Ishikawa (cell line): ENCODE measurements around the gene PTCD2.

ENCODE experiments used
- CEBPB ChIP-seq: IDR thresholded peaks from 2 replicates; pipeline ENCODE4 v1.6.1; 2012
- CREB1 ChIP-seq: IDR thresholded peaks from 2 replicates; pipeline ENCODE4 v1.6.1; 2012; ENCODE audit warnings: low read depth
- EGR1 ChIP-seq: IDR thresholded peaks from 2 replicates; pipeline ENCODE4 v1.6.1; 2012
- EP300 ChIP-seq: IDR thresholded peaks from 2 replicates; pipeline ENCODE4 v1.6.1; 2012; ENCODE audit warnings: borderline replicate concordance
- FOXM1 ChIP-seq: IDR thresholded peaks from 2 replicates; pipeline ENCODE4 v1.6.1; 2012; ENCODE audit warnings: low read depth, borderline replicate concordance
- MAX ChIP-seq: IDR thresholded peaks from 2 replicates; pipeline ENCODE4 v1.6.1; 2012
- NFIC ChIP-seq: IDR thresholded peaks from 2 replicates; pipeline ENCODE4 v1.6.1; 2012
- RAD21 ChIP-seq: IDR thresholded peaks from 2 replicates; pipeline ENCODE4 v1.6.1; 2012; ENCODE audit warnings: low read depth
- REST ChIP-seq: IDR thresholded peaks from 2 replicates; pipeline ENCODE4 v1.6.1; 2012; ENCODE audit warnings: low read depth, mild to moderate bottlenecking
- TAF1 ChIP-seq: IDR thresholded peaks from 2 replicates; pipeline ENCODE4 v1.6.1; 2012; ENCODE audit warnings: low read depth, mild to moderate bottlenecking
- TCF12 ChIP-seq: IDR thresholded peaks from 2 replicates; pipeline ENCODE4 v1.6.1; 2012; ENCODE audit warnings: low read depth
- TEAD4 ChIP-seq: IDR thresholded peaks from 2 replicates; pipeline ENCODE4 v1.6.1; 2012
- USF1 ChIP-seq: IDR thresholded peaks from 2 replicates; pipeline ENCODE4 v1.6.1; 2012
- YY1 ChIP-seq: IDR thresholded peaks from 2 replicates; pipeline ENCODE4 v1.6.1; 2012; ENCODE audit warnings: low read depth
- ZBTB7A ChIP-seq: IDR thresholded peaks from 2 replicates; pipeline ENCODE4 v1.6.1; 2012; ENCODE audit warnings: low read depth

Gene PTCD2

GRCh38 chr5:72358925-72359324, 38.8 kb downstream of the PTCD2 start:
- no peak for TF ChIP-seq CEBPB
- no peak for TF ChIP-seq TAF1
- TF ChIP-seq FOXM1 = no peak
- TF ChIP-seq EP300 = no peak
- no peak for TF ChIP-seq ZBTB7A
- no peak for TF ChIP-seq MAX
- TF ChIP-seq EGR1 = no peak

GRCh38 chr5:72359886-72360285, 39.7 kb downstream of the PTCD2 start:
- TF ChIP-seq USF1 = no peak
- TF ChIP-seq TCF12 = no peak
- no peak for TF ChIP-seq RAD21
- TF ChIP-seq NFIC = no peak
- no peak for TF ChIP-seq TAF1
- TF ChIP-seq YY1 = no peak
- no peak for TF ChIP-seq ZBTB7A
- TF ChIP-seq EP300 = no peak
- TF ChIP-seq TEAD4 = no peak
- no peak for TF ChIP-seq EGR1
- TF ChIP-seq FOXM1 = no peak
- TF ChIP-seq MAX = no peak
- no peak for TF ChIP-seq REST
- no peak for TF ChIP-seq CREB1
- no peak for TF ChIP-seq CEBPB

- peak; percentile 85 for TF ChIP-seq TEAD4
- no peak for TF ChIP-seq EP300
- TF ChIP-seq CEBPB = no peak
- TF ChIP-seq CREB1 = no peak
- no peak for TF ChIP-seq REST
- TF ChIP-seq YY1 = 0 out of 2 replicates have a peak, but pooled peaks have one; percentile 14
- TF ChIP-seq EGR1 = no peak
- no peak for TF ChIP-seq ZBTB7A
- TF ChIP-seq NFIC = no peak
- no peak for TF ChIP-seq TAF1
Measured at GRCh38 chr5:72363166-72363802, 43.1 kb downstream of the PTCD2 start.

- TF ChIP-seq ZBTB7A (no peak), CEBPB (no peak), RAD21 (no peak)
Measured at GRCh38 chr5:72364171-72364570, 44.0 kb downstream of the PTCD2 start.

- TF ChIP-seq FOXM1 (no peak), CEBPB (no peak), TCF12 (no peak), USF1 (no peak), NFIC (no peak), CREB1 (no peak), TAF1 (no peak), YY1 (no peak), EP300 (no peak), MAX (no peak), EGR1 (no peak), REST (no peak), RAD21 (no peak), ZBTB7A (no peak), TEAD4 (no peak)
Measured at GRCh38 chr5:72364951-72365350, 44.8 kb downstream of the PTCD2 start.
